Activated CD8-positive, alpha-beta memory T cell treated with anti-CD3 and anti-CD28 coated beads, Interleukin-2, amount 50 U/mL, for 1 hour (primary cell): Measurements from ENCODE around the gene SPRED2.

Experiments used
- DNase-seq: peaks from one replicate; pipeline ENCODE4 v3.0.0-alpha.2; 2020; ENCODE audit errors: extremely low read depth

SPRED2 gene, protein sequence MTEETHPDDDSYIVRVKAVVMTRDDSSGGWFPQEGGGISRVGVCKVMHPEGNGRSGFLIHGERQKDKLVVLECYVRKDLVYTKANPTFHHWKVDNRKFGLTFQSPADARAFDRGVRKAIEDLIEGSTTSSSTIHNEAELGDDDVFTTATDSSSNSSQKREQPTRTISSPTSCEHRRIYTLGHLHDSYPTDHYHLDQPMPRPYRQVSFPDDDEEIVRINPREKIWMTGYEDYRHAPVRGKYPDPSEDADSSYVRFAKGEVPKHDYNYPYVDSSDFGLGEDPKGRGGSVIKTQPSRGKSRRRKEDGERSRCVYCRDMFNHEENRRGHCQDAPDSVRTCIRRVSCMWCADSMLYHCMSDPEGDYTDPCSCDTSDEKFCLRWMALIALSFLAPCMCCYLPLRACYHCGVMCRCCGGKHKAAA

DNA sequence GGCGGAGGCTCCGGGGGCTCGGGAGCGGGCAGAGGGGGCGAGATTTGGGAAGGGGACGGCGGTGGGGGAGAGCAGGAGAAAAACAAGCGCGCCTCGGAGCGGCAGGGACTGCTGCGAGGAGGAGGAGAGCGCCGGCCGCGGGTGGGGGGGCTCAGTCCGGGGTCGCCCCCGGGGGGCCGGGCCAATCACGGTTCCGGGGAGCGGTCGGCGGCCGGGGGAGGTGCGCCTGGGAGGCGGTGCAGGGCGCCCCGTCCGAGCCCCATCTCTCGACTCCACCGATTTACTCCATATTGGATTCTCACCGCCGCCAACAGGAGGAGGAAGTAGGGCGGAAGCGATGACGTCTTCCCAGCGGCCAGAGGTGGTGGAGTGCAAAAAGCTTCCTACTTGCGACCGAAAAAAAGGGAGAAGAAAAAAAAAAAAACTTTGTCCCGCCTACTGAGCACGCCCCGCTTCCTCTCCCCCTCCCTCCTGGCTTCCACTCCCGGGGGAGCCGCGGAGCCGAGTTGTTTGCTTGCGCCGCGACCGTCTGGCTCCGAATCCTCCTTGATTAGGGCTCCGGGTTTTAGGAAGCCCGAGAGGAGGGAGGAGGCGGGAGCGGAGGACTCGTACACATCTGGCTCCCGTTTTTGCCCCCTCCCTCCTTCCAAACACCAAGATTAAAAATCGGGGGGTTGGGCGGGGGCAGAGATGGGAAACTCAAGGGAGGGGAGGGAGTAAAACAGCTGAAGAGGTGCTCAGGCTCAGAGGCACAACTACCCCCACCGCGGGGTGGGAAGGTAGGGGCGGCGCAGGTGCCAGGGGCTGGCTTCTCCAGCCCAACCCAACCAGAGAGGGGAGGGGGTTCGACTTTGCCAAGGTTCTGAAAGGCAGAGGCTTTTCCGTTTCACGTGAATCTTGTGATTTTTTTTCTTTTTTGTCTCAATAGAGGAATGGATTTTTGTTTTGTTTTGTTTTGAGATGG lies at the start of gene SPRED2:
SPRED2 (minus strand) TSS at position 373 of the 964 bp plus-strand sequence. CDS start 612 bp downstream, outside the sequence.
- peak; percentile 49 for DNase-seq

DNA sequence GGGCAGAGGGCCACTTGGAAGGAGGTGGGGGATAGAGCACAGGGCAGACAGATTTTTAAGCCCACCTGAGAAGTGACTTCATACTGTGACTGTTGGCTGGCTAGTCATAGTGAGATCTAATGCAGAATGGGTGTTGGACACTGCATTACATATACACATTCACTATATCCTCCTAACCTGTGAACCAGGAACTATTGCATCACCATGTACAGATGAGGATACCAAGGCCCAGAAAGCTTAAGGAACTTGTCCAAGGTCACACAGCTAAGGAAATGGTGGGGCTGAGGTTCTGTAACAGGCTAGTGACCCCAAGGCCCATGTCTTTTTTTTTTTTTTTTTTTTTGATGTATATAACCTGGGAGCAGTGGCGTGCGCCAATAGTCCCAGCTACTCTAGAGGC lies 49.6 kb upstream of the SPRED2 start:
- no peak for DNase-seq

DNA sequence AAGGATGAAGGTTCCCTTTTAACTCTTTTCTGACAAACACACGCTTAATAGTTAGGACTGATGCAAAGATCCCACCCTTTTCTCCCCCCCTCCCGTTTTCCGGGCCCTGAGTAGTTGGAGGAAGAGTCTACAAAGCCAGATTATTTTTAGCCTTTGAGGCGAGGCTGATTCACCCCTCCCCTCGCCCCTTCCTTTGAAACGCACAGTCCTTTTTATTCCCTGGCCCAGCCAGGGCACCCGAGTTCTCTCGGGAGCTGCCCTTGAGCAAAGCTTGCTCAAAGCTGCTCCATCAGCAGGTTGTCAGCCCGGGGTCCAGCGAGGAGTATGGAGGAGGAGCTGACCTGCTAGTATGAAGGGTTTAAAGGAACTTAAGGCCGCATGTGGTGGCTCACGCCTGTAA lies 47.1 kb upstream of the SPRED2 start:
- DNase-seq: no peak

DNA sequence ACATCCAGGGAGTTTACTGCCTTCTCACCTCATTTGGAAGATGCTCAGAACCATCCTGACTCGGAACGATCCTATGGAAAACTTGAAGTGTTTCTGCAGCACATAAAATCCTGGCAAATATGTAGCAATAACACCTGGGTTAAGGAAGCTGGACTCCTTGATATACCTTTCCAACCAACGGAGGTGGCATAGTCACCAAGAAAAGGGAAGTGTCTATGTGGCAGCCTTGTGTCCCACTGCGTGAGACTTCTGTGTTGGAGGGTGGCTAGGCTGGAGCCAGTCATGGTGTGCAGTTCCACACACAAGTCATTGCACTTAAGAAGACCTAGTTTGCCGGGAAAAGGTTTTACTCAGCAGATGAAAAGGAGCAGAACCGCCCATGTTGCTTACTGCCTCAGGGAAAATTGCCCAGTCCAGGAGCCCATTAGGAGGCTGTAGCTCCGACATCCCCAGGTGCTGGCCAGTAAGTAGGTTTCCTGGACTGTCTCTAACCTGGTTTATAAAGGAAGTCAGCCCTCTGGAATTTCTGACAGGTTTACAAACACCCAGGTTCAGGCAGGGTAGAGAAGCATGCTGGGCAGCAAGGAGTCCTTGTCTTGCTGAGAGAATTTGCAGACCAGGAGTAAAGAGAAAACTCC lies 46.2 kb upstream of the SPRED2 start:
- no peak for DNase-seq

DNA sequence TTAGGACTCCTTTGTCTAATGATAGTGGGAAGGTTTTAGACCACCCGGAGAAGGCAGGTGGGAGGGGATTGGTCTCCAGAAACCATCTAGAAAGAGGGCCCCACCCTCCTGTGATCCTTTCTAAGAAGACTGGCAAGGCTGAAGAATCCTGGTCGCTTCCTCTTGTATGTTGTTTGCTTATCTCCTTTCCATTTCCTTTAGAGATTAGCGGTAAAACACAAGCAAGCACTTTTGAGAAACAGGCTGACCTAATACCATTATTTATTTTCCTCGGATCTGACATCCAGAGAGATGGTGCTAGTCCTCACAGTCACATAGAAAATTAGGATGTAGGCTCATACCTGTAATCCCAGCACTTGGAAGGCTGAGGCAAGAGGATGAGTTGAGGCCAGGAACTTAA lies 45.2 kb upstream of the SPRED2 start:
- no peak for DNase-seq

DNA sequence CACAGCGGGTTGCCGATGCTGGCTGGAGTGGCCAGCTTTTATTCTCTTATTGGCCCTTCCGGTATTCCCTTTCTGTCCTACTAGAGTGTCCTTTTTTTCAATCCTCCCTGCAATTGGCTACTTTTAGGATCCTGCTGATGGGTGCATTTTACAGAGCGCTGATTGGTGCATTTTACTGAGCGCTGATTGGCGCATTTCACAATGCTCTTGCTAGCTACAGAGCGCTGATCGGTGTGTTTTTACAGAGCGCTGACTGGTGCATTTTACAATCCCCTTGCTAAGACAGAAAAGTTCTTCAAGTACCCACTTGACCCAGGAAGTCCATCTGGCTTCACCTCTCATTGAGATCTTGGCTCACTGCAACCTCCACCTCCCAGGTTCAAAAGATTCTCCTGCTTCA lies 44.4 kb upstream of the SPRED2 start:
- no peak for DNase-seq

DNA sequence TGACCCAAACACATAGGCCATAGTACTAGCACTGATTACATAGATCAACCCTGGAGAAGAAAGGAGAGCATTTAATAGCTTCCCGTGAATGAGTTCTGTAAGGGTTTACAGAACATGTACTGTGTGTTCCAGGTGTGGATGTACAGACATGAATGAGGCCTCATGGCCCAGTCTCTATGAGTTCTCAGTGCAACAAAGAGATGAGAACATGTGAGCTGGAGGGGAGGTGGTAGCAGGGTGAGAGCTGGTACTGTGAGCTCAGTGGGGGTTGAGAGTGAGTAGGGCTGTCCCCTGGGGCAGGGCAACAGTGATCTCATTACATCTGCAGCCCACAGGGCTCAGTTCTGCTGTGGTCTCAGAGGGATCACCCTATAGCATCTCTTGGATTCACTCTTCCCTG lies 42.6 kb upstream of the SPRED2 start:
- no peak for DNase-seq

DNA sequence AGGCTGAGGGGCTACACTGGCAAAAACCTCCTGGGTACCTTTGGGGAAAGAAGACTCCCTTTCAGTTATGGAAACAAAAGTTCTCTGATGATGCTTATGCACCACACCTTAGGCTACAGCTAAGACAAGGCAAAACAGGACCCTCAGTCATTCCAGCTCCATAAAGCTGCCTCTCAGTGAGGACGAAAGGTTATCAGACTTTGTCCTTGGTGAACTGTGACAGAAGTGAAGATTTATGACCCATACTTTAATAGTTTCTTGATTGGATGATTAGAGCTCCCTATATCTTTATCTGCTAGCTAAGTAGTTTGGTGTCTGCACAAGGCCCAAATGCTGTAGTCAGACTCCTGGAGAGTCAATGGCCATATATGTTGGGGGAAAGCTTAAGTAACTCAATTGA lies 40.6 kb upstream of the SPRED2 start:
- DNase-seq: no peak

DNA sequence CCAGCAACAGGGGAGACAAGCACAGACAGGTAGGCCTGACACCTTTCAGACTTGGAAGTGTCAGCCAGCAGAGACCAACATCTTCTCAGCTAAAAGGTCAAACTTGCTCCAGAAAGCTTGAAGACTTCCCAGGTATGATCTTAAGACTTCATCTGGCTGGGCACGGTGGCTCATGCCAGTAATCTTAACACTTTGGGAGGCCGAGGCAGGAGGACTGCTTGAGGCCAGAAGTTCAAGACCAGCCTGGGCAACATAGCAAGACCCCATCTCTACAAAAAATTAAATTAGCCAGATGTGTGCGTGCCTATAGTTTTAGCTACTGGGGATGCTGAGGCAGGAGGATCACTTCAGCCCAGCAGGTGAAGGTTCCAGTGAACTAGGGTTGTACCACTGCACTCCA lies 39.0 kb upstream of the SPRED2 start:
- no peak for DNase-seq

DNA sequence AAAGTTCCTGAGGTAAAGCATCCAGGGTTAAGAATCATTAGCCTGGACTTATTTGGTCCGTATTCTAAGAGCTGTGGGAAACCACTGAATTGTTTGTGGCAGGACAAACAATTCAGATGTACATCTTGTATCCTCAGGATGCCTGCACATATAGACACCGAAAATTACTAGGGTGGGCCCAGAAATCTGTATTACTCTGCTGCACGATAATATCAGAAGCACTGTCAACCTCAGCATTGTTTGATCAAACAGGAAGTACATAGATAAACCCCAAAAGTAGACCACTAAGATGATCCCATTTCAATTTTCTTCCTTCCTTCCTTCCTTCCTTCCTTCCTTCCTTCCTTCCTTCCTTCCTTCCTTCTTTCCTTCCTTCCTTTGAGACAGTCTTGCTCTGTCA lies 34.2 kb upstream of the SPRED2 start:
- DNase-seq: no peak

DNA sequence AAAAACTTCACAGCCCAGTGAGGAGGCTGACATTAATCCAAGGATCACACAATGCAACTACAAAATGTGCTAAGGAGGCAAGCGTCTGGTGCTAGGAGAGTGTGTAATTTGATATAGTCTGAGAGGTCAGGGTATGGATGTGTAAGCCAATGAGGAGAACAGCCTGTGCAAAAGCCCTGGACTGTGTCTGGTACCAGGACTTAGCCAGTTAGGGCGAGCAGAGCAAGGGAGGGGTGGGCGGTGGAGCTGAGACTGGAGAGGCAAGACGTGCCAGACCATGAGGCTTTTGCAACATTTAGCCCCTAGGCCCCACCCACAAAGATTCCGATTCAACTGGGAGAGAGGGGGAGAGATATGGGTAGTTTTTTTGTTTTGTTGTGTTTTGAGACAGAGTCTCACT lies 33.5 kb upstream of the SPRED2 start:
- no peak for DNase-seq

DNA sequence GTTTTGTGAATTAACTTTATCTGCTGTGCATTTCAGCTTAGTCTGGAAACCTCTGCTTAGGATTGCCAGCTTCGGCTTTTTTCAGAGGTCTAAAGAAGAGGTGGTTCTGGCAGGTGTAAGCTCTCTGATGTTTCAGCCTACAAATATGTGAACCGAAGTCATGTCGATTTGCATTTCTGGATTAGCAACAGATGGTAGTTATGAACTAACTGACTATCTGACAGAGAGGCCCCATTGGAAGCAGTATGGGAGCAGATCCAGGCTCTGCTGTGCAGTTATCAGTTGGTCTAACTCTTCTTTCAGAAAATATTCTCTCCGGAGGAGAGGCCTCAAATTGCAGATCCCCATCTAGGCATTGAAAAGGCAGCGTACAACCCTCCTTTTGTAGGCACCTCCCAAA lies 32.7 kb upstream of the SPRED2 start:
- DNase-seq: no peak

DNA sequence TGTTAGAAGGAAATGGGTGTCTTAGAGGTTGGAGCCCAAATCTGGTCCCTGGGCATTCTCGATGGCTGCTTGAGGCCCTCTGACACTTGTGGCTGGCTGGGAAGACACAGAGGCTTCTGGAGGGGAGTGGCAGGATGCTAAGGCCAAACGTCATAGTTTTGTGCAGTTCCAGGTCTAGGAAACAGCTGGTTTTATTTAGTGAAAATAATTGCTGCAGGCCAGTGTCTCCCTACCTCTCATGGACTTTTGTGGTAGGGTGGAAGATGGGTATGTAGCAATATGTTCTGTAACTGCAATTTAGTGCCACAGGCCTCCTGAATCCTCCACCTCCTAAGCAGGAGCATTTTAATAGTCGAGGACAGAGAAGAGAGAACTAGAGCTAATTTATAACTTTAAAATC lies 32.2 kb upstream of the SPRED2 start:
- no peak for DNase-seq

DNA sequence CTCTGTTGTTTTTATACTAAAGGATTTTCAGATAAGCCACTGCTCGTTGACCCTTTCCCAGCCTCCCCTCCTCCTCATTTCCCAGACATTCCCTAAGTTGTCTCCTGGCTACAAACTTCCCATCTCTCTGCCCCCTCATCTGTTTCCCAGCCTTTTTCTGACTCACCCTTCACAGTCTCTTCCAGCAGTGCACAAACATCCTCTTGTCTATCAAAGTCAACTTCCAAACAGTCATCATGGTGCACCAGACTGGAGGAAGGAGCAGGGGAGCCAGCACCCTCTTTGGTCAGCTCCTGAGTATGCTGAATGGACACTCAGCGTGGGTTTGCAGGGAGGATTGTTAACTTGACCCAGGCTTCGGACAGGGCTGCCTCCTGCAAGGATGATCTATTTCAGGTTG lies 26.6 kb upstream of the SPRED2 start:
- no peak for DNase-seq

DNA sequence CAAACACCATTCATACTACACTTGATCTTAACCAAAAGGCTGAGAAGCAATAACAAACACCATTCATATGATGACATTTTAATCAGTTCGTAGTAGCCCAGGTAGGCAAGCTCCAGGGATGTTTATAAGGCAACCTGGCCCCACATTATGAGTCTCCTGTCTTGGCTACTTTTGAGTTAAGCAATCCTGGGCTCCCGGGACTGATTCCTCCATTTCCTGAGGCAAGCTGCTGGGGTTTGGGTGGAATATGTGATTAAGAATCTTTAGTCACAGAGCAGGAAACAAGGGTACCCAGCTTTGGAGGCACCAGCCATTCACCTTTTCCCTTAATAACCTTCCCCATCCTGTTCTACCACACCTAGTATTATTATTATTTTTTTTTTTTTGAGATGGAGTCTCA lies 24.5 kb upstream of the SPRED2 start:
- no peak for DNase-seq

DNA sequence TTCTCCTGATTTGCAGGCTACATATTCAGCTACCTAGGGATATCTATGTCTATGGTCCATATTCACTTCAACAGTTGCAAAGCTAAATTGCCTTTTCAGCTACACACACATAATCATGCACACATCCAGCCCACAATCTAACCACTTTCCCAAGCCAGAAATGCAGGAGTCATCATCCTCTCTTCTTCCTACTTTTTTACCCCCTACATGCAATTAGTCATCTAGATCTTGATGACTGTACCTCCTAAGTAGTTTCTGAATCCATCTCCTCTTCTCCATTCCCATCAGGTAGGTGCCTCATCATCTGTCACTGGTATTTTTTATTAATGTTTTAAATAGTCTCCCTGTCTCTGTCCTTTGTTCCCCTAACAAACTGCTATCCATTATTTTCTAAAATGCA lies 23.7 kb upstream of the SPRED2 start:
- DNase-seq: no peak

DNA sequence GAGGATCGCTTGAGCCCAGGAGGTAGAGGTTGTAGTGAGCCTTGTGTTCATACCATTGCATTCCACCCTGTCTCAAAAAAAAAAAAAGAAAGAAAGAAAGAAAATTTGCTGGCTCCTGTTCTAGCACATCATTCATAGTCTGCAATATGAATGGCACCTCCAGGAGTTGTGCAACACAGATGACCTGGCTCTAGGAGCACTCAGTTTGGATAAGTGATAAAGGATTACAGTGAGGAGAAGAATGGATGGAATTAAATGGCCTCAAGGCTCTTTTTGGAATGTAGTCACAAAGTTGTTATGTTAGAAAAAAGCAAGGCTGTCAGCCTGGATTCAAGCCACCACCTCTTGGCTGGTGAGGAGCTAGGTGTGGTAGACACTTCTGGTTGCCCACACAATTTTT lies 21.5 kb upstream of the SPRED2 start:
- no peak for DNase-seq

DNA sequence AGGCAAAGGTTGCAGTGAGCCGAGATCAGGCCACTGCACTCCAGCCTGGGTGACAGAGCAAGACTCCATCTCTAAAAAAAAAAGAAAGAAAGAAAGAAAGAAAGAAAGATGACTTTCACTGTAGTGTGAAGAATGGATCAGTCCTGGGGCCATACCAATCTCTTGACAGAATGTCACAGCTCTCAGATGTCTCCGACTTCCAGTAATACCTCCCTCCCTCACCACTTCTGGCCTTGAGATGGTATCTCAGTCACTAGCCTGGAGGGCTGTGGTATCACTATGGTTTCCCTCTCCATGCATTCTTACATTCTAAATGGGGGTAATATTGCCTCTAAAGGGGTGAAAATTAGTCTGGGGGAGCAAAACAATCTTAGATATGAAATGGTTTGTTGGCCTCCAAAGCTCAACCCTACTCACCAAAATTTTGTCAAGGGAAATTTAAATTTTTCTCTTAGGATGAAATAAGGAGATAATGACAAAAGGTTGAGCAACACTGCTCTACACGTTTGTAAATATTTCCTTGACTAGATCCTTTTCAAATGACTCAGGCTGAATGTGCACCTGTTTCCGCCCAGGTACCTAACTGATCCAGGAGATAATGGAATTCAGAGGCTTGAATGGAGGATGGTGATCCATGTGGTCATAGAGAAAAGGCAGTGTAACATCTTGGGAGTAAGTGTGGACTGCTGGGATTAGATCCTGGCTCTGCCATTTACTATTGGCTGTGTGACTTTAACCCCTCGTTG lies 19.9 kb upstream of the SPRED2 start:
- no peak for DNase-seq

DNA sequence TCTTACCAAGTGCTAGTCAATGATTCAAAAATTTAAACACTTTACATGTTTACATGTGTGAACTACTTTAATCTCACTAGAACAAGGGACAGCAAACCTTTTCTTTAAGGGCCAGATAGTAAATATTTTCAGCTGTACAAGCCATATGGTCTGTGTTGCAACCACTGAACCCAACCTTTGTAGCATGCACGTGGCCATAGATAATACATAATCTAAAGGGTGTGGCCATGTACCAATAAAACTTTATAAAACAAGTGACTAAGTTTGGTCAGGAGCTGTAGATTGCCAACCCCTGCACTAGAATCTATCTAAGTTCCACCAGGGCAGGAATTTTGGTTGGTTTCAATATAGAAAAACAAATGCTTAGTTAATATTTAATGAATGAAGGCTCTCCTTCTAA lies 18.4 kb upstream of the SPRED2 start:
- DNase-seq: no peak

DNA sequence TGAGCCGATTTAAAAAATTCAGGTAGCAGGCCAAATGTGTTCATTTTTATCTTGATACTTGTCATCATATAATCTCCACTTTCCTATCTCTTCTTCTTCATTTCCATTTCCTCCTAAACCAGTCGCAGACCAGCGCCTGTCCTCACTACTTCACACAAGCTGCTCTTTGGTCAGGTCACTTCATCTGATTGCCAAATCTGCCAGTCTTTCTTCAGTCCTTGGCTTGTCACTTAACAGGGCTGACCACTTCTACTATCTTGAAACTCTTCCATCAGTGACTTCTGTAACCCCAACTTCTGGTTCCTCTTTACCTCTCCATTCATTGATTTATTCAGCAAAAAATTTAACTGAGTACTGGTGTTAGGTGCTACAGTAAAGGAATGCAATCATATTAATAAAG lies 18.0 kb upstream of the SPRED2 start:
- no peak for DNase-seq

DNA sequence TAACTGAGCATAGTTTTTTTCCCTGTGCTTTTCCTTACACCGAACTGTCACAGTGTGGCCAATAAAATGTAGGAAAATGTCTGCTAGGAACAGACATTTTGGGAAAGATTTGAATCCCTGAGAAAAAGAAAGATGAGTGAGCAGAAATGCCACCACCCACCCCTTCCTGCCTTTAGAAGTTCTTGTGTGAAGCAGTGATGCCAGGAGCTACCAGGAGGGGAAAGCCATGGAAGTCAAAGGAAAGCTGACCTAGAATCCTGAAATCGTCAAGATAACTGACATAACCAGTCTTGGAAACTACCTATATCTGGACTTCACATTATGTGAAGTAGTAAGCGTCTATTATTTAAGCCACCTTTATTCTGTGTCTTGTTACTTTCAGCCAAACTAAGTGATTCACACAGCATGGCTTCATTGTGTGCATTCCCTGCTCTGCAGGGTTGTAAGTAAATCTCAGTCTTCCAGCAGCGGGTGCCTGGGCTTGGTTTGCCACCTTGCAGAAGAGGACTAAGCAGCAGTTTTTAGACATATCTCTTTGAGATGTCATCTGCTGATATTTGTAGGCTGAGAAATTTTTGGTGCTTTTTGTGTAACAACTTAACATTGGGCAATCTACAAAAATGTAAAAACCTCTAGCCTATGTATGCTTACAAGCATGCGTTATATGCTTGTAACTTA lies 11.2 kb upstream of the SPRED2 start:
- DNase-seq: no peak
